K562 (cell line): Measurements from ENCODE around the gene EYA2. TPM values are rescaled to one million over a fixed set of nuclear protein-coding genes. Genes with fewer than 3 reads are reported as not detected.

ENCODE experiments used
- ATAC-seq: fragments of 200-7000 bp; cut with Tn5 transposase; 3 replicates; pipeline ENCODE4 v1.9.1; 2020; ENCODE audit warnings: moderate library complexity
- BruUV-seq: library from RNA; stranded (reverse); fragments of 400-500 nt; replicated peaks from 2 replicates; lab custom pipeline; 2021; lab: Mats Ljungman, UMichigan
- CTCF ChIA-PET: fragments of 300-600 bp; formaldehyde crosslinking; extraction: SDS; loops from one replicate; lab custom pipeline; 2021; ENCODE audit warnings: low intra/inter-chr PET ratio; lab: Yijun Ruan, JAX
- POLR2A ChIA-PET: fragments of 300-600, 350-650 bp; sonication (Branson Sonifier 250); formaldehyde crosslinking; extraction: SDS; loops from one replicate; lab custom pipeline; 2021; ENCODE audit warnings: antibody characterized with exemption, inconsistent platforms; lab: Yijun Ruan, JAX
- DNase-seq, 4 experiments: peaks; one replicate each; pipeline versions ENCODE4 v3.0.0 to v3.0.0-alpha.2; 2011 to 2018; ENCODE audit warnings: low spot score in 3 of 4, mixed read lengths in 3 of 4; ENCODE audit errors: extremely low read depth in 1 of 4
- FAIRE-seq: peaks from 2 replicates; lab custom pipeline; 2011; peaks lifted over from hg19 to GRCh38; lab: Jason Lieb, UNC
- H2AFZ ChIP-seq: 2 replicates; pipeline ENCODE4 v1.6.0; 2011; ENCODE audit warnings: low read depth, low read length, control low read depth, inconsistent platforms
- H3K27ac ChIP-seq: fragments of 200-600 bp; 3 replicates; pipeline ENCODE4 v1.8.0; 2011; ENCODE audit warnings: low read depth, mild to moderate bottlenecking, control low read depth, inconsistent platforms, low read length, moderate library complexity, mixed read lengths; ENCODE audit errors: extremely low read depth
- H3K27me3 ChIP-seq, 2 experiments: fragments of 300-600 bp in 1 of 2; 2 replicates in 1 of 2; 3 replicates in 1 of 2; pipeline versions ENCODE4 v1.6.0 to v1.8.0; 2011; ENCODE audit warnings: inconsistent platforms in 2 of 2, low read length in 2 of 2, mild to moderate bottlenecking in 1 of 2, mixed read lengths in 1 of 2, moderate library complexity in 1 of 2; ENCODE audit not compliant: control insufficient read depth in 2 of 2, insufficient read depth in 2 of 2
- H3K36me3 ChIP-seq: fragments of 300-600 bp; 3 replicates; pipeline ENCODE4 v1.8.0; 2011; ENCODE audit warnings: mild to moderate bottlenecking, low read length, inconsistent platforms; ENCODE audit not compliant: control insufficient read depth, insufficient read depth
- H3K4me1 ChIP-seq, 2 experiments: fragments of 200-600 bp in 1 of 2; replicated peaks in 1 of 2; 2 replicates in 1 of 2; 3 replicates in 1 of 2; pipeline versions ENCODE4 v1.5.1 to v1.8.0; 2011; ENCODE audit warnings: inconsistent platforms in 2 of 2, low read length in 2 of 2, mild to moderate bottlenecking in 1 of 2, mixed read lengths in 1 of 2, moderate library complexity in 1 of 2; ENCODE audit not compliant: control insufficient read depth in 2 of 2, insufficient read depth in 2 of 2
- H3K4me2 ChIP-seq: 2 replicates; pipeline ENCODE4 v1.6.1; 2011; ENCODE audit warnings: low read length, control low read depth, inconsistent platforms, mixed read lengths; ENCODE audit not compliant: insufficient read depth
- H3K4me3 ChIP-seq: fragments of 200-600 bp; sonication (generic), shearing (Covaris generic); 2 replicates; pipeline ENCODE4 v1.5.1; 2016; ENCODE audit warnings: control low read depth, inconsistent platforms
- H3K79me2 ChIP-seq: fragments of 200-600 bp; 3 replicates; pipeline ENCODE4 v1.8.0; 2011; ENCODE audit warnings: low read length, inconsistent platforms; ENCODE audit not compliant: control insufficient read depth, insufficient read depth
- H3K9ac ChIP-seq, 2 experiments: 2 replicates each; pipeline versions ENCODE4 v1.6.0 to v1.6.1; 2011; ENCODE audit warnings: low read depth in 2 of 2, low read length in 2 of 2, control low read depth in 1 of 2, inconsistent platforms in 1 of 2, mild to moderate bottlenecking in 1 of 2, mixed read lengths in 1 of 2; ENCODE audit not compliant: insufficient read depth in 1 of 2
- H3K9me1 ChIP-seq: one replicate; pipeline ENCODE4 v1.6.0; 2011; ENCODE audit warnings: inconsistent platforms, mild to moderate bottlenecking, low read length, moderate library complexity; ENCODE audit not compliant: control insufficient read depth, insufficient read depth
- H3K9me3 ChIP-seq: replicated peaks from 2 replicates; pipeline ENCODE4 v1.5.1; 2011; ENCODE audit warnings: low read depth, low read length, inconsistent platforms; ENCODE audit not compliant: control insufficient read depth, insufficient read depth
- H4K20me1 ChIP-seq: replicated peaks from 2 replicates; pipeline ENCODE4 v1.6.1; 2011; ENCODE audit warnings: low read length, inconsistent platforms, mixed read lengths; ENCODE audit not compliant: control insufficient read depth, insufficient read depth
- CEBPB ChIP-seq: fragments of 450-650 bp; IDR thresholded peaks from 2 replicates; pipeline ENCODE4 v1.6.1; 2016; ENCODE audit warnings: missing genetic modification characterization, missing compliant biosample characterization
- CEBPG ChIP-seq, 3 experiments: fragments of 200-800 bp in 1 of 3; sonication (Bioruptor generic) in 1 of 3; sonication (generic) in 1 of 3; formaldehyde crosslinking in 1 of 3; IDR thresholded peaks in 2 of 3; conservative IDR thresholded peaks in 1 of 3; 2 replicates each; pipeline versions ENCODE4 v1.6.1 to v1.8.0; 2016 to 2022; ENCODE audit warnings: missing compliant biosample characterization in 2 of 3, missing genetic modification characterization in 2 of 3, mild to moderate bottlenecking in 1 of 3, missing genetic modification reagents in 1 of 3
- ETV5 ChIP-seq: sonication (generic); formaldehyde crosslinking; IDR thresholded peaks from 2 replicates; pipeline ENCODE4 v1.4.0; 2020; ENCODE audit warnings: low read depth, mild to moderate bottlenecking, missing genetic modification reagents
- ID3 ChIP-seq, 2 experiments: fragments of 250-450 bp in 1 of 2; fragments of 450-650 bp in 1 of 2; sonication (Bioruptor Pico) in 1 of 2; IDR thresholded peaks; 2 replicates each; pipeline versions ENCODE4 v1.6.1 to v1.8.0; 2016 to 2021; ENCODE audit warnings: mild to moderate bottlenecking in 2 of 2, moderate library complexity in 2 of 2, missing compliant biosample characterization in 1 of 2, missing genetic modification characterization in 1 of 2
- MAX ChIP-seq: sonication (generic); formaldehyde crosslinking; IDR thresholded peaks from 2 replicates; pipeline ENCODE4 v1.9.0; 2022; ENCODE audit warnings: mild to moderate bottlenecking, missing genetic modification reagents
- MYC ChIP-seq, 2 experiments: fragments of 250-450 bp in 1 of 2; sonication (Bioruptor Pico) in 1 of 2; IDR thresholded peaks; 2 replicates each; pipeline versions ENCODE4 v1.5.1 to v1.6.1; 2012 to 2021; ENCODE audit warnings: low read depth in 2 of 2, borderline replicate concordance in 1 of 2, improper control_type of control experiment in 1 of 2, low read length in 1 of 2, mild to moderate bottlenecking in 1 of 2, moderate library complexity in 1 of 2
- NEUROD1 ChIP-seq: fragments of 150-350 bp; IDR thresholded peaks from 2 replicates; pipeline ENCODE4 v1.6.1; 2014; ENCODE audit warnings: borderline replicate concordance, low read length, low read depth; ENCODE audit not compliant: partially characterized antibody
- NFRKB ChIP-seq: fragments of 450-650 bp; IDR thresholded peaks from 2 replicates; pipeline ENCODE4 v1.6.1; 2016; ENCODE audit warnings: low read depth
- POLR2H ChIP-seq: IDR thresholded peaks from 2 replicates; pipeline ENCODE4 v1.6.1; 2016; ENCODE audit warnings: missing genetic modification characterization, low read depth, mild to moderate bottlenecking, control low read depth, missing compliant biosample characterization, moderate library complexity
- RHOXF2B ChIP-seq: fragments of 250-450 bp; sonication (Bioruptor Pico); conservative IDR thresholded peaks from 2 replicates; pipeline ENCODE4 v1.5.1; 2021
- TCF3 ChIP-seq: sonication (generic); formaldehyde crosslinking; IDR thresholded peaks from 2 replicates; pipeline ENCODE4 v1.4.0; 2020; ENCODE audit warnings: mild to moderate bottlenecking, missing genetic modification reagents
- THAP12 ChIP-seq: fragments of 250-450 bp; sonication (Bioruptor Pico); IDR thresholded peaks from 2 replicates; pipeline ENCODE4 v1.9.0; 2021; ENCODE audit warnings: mild to moderate bottlenecking, inconsistent platforms
- YY1 ChIP-seq, 3 experiments: IDR thresholded peaks; 2 replicates each; pipeline ENCODE4 v1.6.1; 2011; ENCODE audit warnings: low read length in 2 of 3, mild to moderate bottlenecking in 2 of 3, moderate library complexity in 2 of 3, borderline replicate concordance in 1 of 3, control low read depth in 1 of 3, low read depth in 1 of 3; ENCODE audit not compliant: insufficient read depth in 3 of 3, insufficient replicate concordance in 2 of 3, control insufficient read depth in 1 of 3, insufficient read length in 1 of 3; ENCODE audit errors: extremely low read depth in 1 of 3
- ZBTB2 ChIP-seq: fragments of 450-650 bp; IDR thresholded peaks from 2 replicates; pipeline ENCODE4 v1.6.1; 2016; ENCODE audit warnings: antibody characterized with exemption
- WGBS: fragments of 100-300 bp; shearing (Covaris generic); methylation state at CpG from one replicate; pipeline ENCODE4 v1.1.6; 2016; ENCODE audit warnings: low coverage, mixed read lengths; ENCODE audit not compliant: insufficient coverage; ENCODE audit errors: missing lambda C conversion rate; 5-methylcytosine and 5-hydroxymethylcytosine counted together
- in situ Hi-C: fragments of 300-500 bp; cut with MboI; formaldehyde crosslinking; loops from 4 replicates; pipeline ENCODE4 v1.15.0; 2018; ENCODE audit warnings: inconsistent platforms, mixed read lengths
- intact Hi-C: fragments of 100-400 bp; cut with micrococcal nuclease; formaldehyde crosslinking; loops from 2 replicates; pipeline ENCODE4 v1.14.2; 2022
- polyA plus RNA-seq, 8 experiments: library from polyadenylated mRNA; depleted of rRNA in 4 of 8; stranded (reverse) in 5 of 8; unstranded in 3 of 8; fragments of >200 nt; fragmentation: Nextera tagmentation in 2 of 8; fragmentation: Illumina TruSeq in 1 of 8; extraction: Ambion mirVana in 2 of 8; extraction: Trizol in 1 of 8; gene quantifications; 2 replicates each; pipeline versions ENCODE4 v1.2.1 to v1.2.3, GENCODE V29; 2011 to 2014; ENCODE audit warnings: inconsistent platforms in 1 of 8, missing spikeins in 1 of 8
- total RNA-seq, 7 experiments: library from RNA; depleted of rRNA in 6 of 7; stranded (reverse); fragments of >200 nt in 6 of 7; fragmentation: Illumina TruSeq in 2 of 7; extraction: Trizol in 2 of 7; gene quantifications; 2 replicates each; pipeline versions ENCODE4 v1.2.1 to v1.2.3, GENCODE V29; 2011 to 2021; ENCODE audit warnings: low replicate concordance in 1 of 7

EYA2 gene
- total and polyA plus RNA-seq, 9 of the 15 experiments (the other 6 are each of a cell fraction or from before 2014, with no cell fraction given) = 0.03 TPM; not detected in 8

GRCh38 chr20:46998477-46999240, 104.0 kb downstream of the EYA2 start:
- ATAC-seq = peak; percentile 62; the same call in 2 of the 3 replicates
- no TSS peak for BruUV-seq
- in situ Hi-C loops (no loop called here), intact Hi-C loops (no loop called here)
- ChIA-PET POLR2A (interaction anchor here (0.6 kb wide), 1 partner anchor 700 kb away, joined by 3 read pairs; no protein-coding TSS in a partner anchor), CTCF (no interaction called here)
- H3K4me1 ChIP-seq = peaks cover 3 to 13% of the 10 kb centered on the region in 2 experiments; a peak in 4 of 5 replicates
- H3K4me3 ChIP-seq = no peak overlapping the region
- no peak overlapping the region for H2AFZ ChIP-seq
- no peaks in the 10 kb centered on the region for H3K9me3 ChIP-seq
- peak in 1 of 4 experiments; percentile 6 for DNase-seq
- H3K27ac ChIP-seq = no peak overlapping the region
- WGBS = 3% methylated on average over 6 of the region's 6 CpGs
- peak overlapping the region; percentile 38 for H3K4me2 ChIP-seq
- H3K9ac ChIP-seq = no peak overlapping the region
- no peak for FAIRE-seq
- H3K9me1 ChIP-seq = no peaks in the 10 kb centered on the region
- H3K79me2 ChIP-seq = no peaks in the 10 kb centered on the region
- no peaks in the 10 kb centered on the region for H4K20me1 ChIP-seq
- no peaks in the 10 kb centered on the region for H3K36me3 ChIP-seq
- H3K27me3 ChIP-seq = peaks cover 0 to 11% of the 10 kb centered on the region in 2 experiments; a peak in 3 of 5 replicates
- no peak for TF ChIP-seq ZBTB2
- TF ChIP-seq THAP12 (CRISPR knock-in tag) = no peak
- peak; percentile 56 for TF ChIP-seq TCF3 (CRISPR knock-in tag)
- no peak for TF ChIP-seq NEUROD1
- no peak for TF ChIP-seq MAX (CRISPR knock-in tag)
- no peak for TF ChIP-seq ETV5
- no peak for TF ChIP-seq POLR2H (tag)
- no peak for TF ChIP-seq NFRKB
- TF ChIP-seq RHOXF2B (CRISPR knock-in tag) = no peak
- no peak for TF ChIP-seq MYC (IDR thresholded peaks at IDR 0.05; ENCODE audit: low read depth, low read length)
- TF ChIP-seq MYC (CRISPR knock-in tag; IDR thresholded peaks at IDR 0.05; ENCODE audit: borderline replicate concordance, low read depth) = no peak
- TF ChIP-seq CEBPG (CRISPR knock-in tag; IDR thresholded peaks at IDR 0.05) = no peak
- TF ChIP-seq CEBPG (tag; conservative IDR thresholded peaks at IDR 0.05 in 1 of 2, IDR thresholded peaks at IDR 0.05 in 1 of 2) = peak in 1 of 2 experiments; percentile 40; a peak in 1 of 4 replicates
- TF ChIP-seq CEBPB (tag) = peak; percentile 81
- TF ChIP-seq YY1 (IDR thresholded peaks at IDR 0.05; ENCODE audit: borderline replicate concordance in 1 of 3, control insufficient read depth in 1 of 3, extremely low read depth in 1 of 3, insufficient read depth in 3 of 3, insufficient read length in 1 of 3, insufficient replicate concordance in 2 of 3, low read depth in 1 of 3, low read length in 2 of 3) = no peak
- no peak for TF ChIP-seq ID3 (CRISPR knock-in tag; IDR thresholded peaks at IDR 0.05)
- TF ChIP-seq ID3 (tag; IDR thresholded peaks at IDR 0.05) = no peak
